Neural crest cell (in vitro differentiated cells): Measurements from ENCODE around the gene SYNRG. TPM values are rescaled to one million over a fixed set of nuclear protein-coding genes. Genes with fewer than 3 reads are reported as not detected.

Source experiments
- DNase-seq: peaks from one replicate; pipeline ENCODE4 v3.0.0; 2021; ENCODE audit warnings: low read depth, mixed read lengths, low spot score
- H3K27ac Mint-ChIP-seq: one replicate; pipeline ENCODE4 v1.8.0; 2021; ENCODE audit warnings: mild to moderate bottlenecking, mixed read lengths; ENCODE audit not compliant: unreplicated experiment
- H3K27me3 Mint-ChIP-seq: 2 replicates; pipeline ENCODE4 v1.8.0; 2021; ENCODE audit warnings: low read depth, mild to moderate bottlenecking, mixed read lengths
- H3K36me3 Mint-ChIP-seq: 2 replicates; pipeline ENCODE4 v1.8.0; 2021; ENCODE audit warnings: low read depth, mild to moderate bottlenecking, mixed read lengths
- H3K4me1 Mint-ChIP-seq: 2 replicates; pipeline ENCODE4 v1.8.0; 2021; ENCODE audit warnings: mixed read lengths
- H3K4me3 Mint-ChIP-seq: one replicate; pipeline ENCODE4 v1.8.0; 2021; ENCODE audit warnings: mild to moderate bottlenecking, mixed read lengths
- H3K9me3 Mint-ChIP-seq: 2 replicates; pipeline ENCODE4 v1.8.0; 2021; ENCODE audit warnings: mixed read lengths
- total RNA-seq: library from RNA; stranded (reverse); gene quantifications from 2 replicates; pipeline ENCODE4 v1.2.1, GENCODE V29; 2021
- TF ChIP-seq, protein P1 (sequence below): fragments of 200-600 bp; sonication (generic); conservative IDR thresholded peaks from 2 replicates; pipeline ENCODE4 v1.5.0; 2021; ENCODE audit warnings: antibody characterized with exemption, mild to moderate bottlenecking

The SYNRG gene
- total RNA-seq, 1 donor from 2014 or later: 43.0 TPM

DNA sequence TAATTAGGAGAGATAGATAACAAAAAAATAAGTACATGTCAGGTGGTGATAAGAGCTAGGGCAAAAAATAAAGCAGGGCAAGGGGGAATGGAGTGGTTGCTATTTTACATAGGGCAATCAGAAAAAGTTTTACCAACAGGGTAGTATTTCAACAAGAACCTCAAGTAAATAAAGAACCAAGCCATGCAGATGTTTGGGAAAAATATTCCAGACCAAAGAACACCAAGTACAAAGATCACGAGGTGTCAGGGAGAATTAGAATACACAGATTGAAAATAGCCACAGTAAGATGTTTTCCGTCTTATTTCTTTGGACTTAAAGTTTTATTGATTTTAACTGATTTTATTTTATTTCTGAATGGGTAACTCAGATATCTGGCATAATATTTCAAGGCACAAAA is 11.1 kb downstream of the SYNRG start:
- peaks cover 6% of the 10 kb centered on the region for H3K36me3 Mint-ChIP-seq
- H3K4me3 Mint-ChIP-seq: no peak overlapping the region
- no peaks in the 10 kb centered on the region for H3K9me3 Mint-ChIP-seq
- H3K27me3 Mint-ChIP-seq: no peaks in the 10 kb centered on the region
- TF ChIP-seq, protein P1, sequence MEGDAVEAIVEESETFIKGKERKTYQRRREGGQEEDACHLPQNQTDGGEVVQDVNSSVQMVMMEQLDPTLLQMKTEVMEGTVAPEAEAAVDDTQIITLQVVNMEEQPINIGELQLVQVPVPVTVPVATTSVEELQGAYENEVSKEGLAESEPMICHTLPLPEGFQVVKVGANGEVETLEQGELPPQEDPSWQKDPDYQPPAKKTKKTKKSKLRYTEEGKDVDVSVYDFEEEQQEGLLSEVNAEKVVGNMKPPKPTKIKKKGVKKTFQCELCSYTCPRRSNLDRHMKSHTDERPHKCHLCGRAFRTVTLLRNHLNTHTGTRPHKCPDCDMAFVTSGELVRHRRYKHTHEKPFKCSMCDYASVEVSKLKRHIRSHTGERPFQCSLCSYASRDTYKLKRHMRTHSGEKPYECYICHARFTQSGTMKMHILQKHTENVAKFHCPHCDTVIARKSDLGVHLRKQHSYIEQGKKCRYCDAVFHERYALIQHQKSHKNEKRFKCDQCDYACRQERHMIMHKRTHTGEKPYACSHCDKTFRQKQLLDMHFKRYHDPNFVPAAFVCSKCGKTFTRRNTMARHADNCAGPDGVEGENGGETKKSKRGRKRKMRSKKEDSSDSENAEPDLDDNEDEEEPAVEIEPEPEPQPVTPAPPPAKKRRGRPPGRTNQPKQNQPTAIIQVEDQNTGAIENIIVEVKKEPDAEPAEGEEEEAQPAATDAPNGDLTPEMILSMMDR: no peak
- peaks cover 4% of the 10 kb centered on the region for H3K4me1 Mint-ChIP-seq
- DNase-seq: no peak
- peak overlapping the region; percentile 36 for H3K27ac Mint-ChIP-seq

DNA sequence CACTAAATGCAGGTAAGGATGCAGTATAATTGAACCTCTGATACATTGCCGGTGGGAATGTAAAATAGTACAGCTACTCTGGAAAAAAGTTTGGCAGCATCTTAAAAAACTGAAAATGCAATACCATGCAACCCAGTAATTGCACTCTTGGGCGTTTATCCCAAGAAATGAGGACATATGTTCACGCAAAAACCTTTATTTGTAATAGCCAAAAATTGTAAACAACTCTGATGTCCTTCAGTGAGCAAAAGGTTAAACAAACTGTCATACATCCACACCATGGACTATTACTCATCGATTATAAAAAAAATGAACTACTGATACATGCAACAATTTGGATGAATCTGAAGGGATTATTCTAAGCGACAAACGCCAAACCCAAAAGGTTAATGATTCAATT is 16.9 kb downstream of the SYNRG start:
- no peak overlapping the region for H3K4me3 Mint-ChIP-seq
- no peaks in the 10 kb centered on the region for H3K9me3 Mint-ChIP-seq
- TF ChIP-seq, protein P1: no peak
- H3K27ac Mint-ChIP-seq: no peak overlapping the region
- no peaks in the 10 kb centered on the region for H3K4me1 Mint-ChIP-seq
- no peak for DNase-seq
- H3K27me3 Mint-ChIP-seq: no peaks in the 10 kb centered on the region
- peaks cover 18% of the 10 kb centered on the region for H3K36me3 Mint-ChIP-seq

DNA sequence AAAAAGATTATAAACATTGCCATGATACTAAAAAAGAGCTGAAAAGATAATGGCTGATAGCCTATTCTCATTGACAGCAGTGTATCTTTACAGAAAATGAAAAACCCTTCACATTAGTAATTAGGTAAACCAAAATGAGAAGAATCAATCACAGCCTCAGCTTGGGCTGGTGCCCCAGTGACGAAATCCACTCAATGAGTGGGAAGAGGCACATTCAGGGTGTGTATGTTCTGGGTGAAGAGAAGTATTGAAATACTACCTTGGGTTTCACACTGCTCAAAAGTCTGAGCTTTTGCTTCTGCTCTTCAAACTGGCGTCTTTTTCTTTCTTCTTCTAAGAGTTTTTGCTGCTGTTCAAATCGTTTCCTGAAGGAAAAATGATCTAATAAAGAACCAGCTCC is 24.2 kb downstream of the SYNRG start:
- Mint-ChIP-seq H3K27ac (no peak overlapping the region), H3K4me3 (no peak overlapping the region), H3K4me1 (no peaks in the 10 kb centered on the region), H3K9me3 (no peaks in the 10 kb centered on the region), H3K36me3 (peaks cover 12% of the 10 kb centered on the region), H3K27me3 (no peaks in the 10 kb centered on the region)
- DNase-seq: no peak
- TF ChIP-seq, protein P1: no peak

DNA sequence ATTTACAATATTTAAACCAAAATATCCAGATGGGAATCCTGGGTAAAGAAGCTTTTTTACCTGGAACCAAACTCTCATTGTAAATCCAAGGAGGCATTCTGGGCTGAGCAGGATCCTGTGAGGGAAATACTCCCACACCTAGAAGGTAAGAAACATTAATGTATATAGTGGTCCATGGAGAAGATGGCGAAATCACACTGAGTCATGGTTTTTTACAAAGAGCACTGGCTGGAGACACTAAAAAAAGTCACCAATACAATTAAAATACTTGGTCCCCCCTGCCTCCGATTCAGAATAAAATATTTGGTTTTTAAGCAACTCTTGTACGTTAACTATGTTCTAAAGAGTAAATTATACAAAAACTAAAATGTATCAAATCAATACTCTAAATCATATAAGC is 32.9 kb downstream of the SYNRG start:
- DNase-seq: no peak
- TF ChIP-seq, protein P1: no peak
- Mint-ChIP-seq H3K27ac (no peak overlapping the region), H3K36me3 (peaks cover 31% of the 10 kb centered on the region), H3K4me3 (no peak overlapping the region), H3K4me1 (no peaks in the 10 kb centered on the region), H3K27me3 (no peaks in the 10 kb centered on the region), H3K9me3 (peaks cover 5% of the 10 kb centered on the region)

DNA sequence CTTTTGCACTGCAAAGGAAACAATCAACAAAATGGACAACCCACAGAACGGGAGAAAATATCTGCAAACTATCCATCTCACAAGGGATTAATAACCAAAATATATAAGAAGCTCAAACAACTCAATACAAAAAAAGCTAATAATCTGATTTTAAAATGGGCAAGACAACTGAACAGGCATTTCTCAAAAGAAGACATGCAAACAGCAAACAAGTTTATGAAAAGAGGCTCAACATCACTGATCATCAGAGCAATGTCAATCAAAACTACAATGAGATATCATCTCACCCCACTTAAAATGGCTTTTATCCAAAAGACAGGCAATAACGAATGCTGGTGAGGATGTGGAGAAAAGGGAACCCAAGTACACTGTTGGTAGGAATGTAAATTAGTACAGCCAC is 34.8 kb downstream of the SYNRG start:
- Mint-ChIP-seq H3K36me3 (peaks cover 34% of the 10 kb centered on the region), H3K9me3 (peaks cover 5% of the 10 kb centered on the region), H3K27me3 (no peaks in the 10 kb centered on the region), H3K4me1 (no peaks in the 10 kb centered on the region), H3K27ac (no peak overlapping the region), H3K4me3 (no peak overlapping the region)
- no peak for DNase-seq
- TF ChIP-seq, protein P1: no peak

DNA sequence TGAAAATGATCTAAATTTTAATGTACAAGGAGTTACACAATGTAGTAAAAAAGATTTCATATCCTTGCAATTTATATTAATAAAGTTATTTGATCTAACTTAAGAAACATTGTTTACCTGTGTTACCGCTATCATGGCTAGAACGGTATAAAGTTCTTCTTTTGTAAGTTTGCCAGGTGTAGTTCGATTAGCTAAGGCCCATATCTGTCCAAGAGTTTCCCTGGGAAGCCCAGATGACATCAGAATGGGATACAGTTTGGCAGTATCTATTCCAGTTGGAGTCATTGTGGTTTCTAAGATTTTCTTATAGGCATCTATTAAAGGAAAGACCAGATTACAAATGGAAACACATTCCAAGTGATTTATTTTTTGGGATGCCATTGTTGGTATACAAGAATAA is 37.5 kb downstream of the SYNRG start:
- peaks cover 5% of the 10 kb centered on the region for H3K9me3 Mint-ChIP-seq
- DNase-seq: no peak
- H3K27ac Mint-ChIP-seq: no peak overlapping the region
- H3K36me3 Mint-ChIP-seq: peaks cover 42% of the 10 kb centered on the region
- TF ChIP-seq, protein P1: no peak
- no peaks in the 10 kb centered on the region for H3K27me3 Mint-ChIP-seq
- H3K4me3 Mint-ChIP-seq: no peak overlapping the region
- H3K4me1 Mint-ChIP-seq: no peaks in the 10 kb centered on the region
